ENCODE data around the gene SENP3. TPM values are rescaled to one million over a fixed set of nuclear protein-coding genes. Genes with fewer than 3 reads are reported as not detected.
A peak's percentile ranks its signal among the peaks of the same experiment; 100 is the strongest.

The SENP3 gene
- total and polyA plus RNA-seq, 2 of the 13 experiments (the other 11 are each of a cell fraction or from before 2014, with no cell fraction given), result 55.8 to 75.4 TPM

- TF ChIP-seq, protein P1, sequence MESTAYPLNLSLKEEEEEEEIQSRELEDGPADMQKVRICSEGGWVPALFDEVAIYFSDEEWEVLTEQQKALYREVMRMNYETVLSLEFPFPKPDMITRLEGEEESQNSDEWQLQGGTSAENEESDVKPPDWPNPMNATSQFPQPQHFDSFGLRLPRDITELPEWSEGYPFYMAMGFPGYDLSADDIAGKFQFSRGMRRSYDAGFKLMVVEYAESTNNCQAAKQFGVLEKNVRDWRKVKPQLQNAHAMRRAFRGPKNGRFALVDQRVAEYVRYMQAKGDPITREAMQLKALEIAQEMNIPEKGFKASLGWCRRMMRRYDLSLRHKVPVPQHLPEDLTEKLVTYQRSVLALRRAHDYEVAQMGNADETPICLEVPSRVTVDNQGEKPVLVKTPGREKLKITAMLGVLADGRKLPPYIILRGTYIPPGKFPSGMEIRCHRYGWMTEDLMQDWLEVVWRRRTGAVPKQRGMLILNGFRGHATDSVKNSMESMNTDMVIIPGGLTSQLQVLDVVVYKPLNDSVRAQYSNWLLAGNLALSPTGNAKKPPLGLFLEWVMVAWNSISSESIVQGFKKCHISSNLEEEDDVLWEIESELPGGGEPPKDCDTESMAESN (CRISPR knock-in tag; conservative IDR thresholded peaks at IDR 0.05), result no peak
- TF ChIP-seq, protein P2, sequence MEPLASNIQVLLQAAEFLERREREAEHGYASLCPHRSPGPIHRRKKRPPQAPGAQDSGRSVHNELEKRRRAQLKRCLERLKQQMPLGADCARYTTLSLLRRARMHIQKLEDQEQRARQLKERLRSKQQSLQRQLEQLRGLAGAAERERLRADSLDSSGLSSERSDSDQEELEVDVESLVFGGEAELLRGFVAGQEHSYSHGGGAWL (CRISPR knock-in tag; IDR thresholded peaks at IDR 0.05), result no peak
- peak; percentile 47; the same call in 1 of the 2 replicates for TF ChIP-seq KDM2A (CRISPR knock-in tag; IDR thresholded peaks at IDR 0.05; ENCODE audit: borderline replicate concordance, low read depth)
- no peak for TF ChIP-seq YEATS2 (CRISPR knock-in tag; IDR thresholded peaks at IDR 0.05; ENCODE audit: borderline replicate concordance)
- TF ChIP-seq ZNF770 (CRISPR knock-in tag; IDR thresholded peaks at IDR 0.05), result 0 out of 2 replicates have a peak, but pooled peaks have one; percentile 34
- peak; percentile 50; the same call in 1 of the 2 replicates for TF ChIP-seq PHF8 (CRISPR knock-in tag; IDR thresholded peaks at IDR 0.05)
- no peak for TF ChIP-seq MED8 (CRISPR knock-in tag; IDR thresholded peaks at IDR 0.05; ENCODE audit: insufficient replicate concordance)
- TF ChIP-seq GLI4 (CRISPR knock-in tag; IDR thresholded peaks at IDR 0.05; ENCODE audit: borderline replicate concordance), result no peak
- TF ChIP-seq FOXC1 (CRISPR knock-in tag; IDR thresholded peaks at IDR 0.05; ENCODE audit: borderline replicate concordance), result no peak
- no peak for TF ChIP-seq NFAT5 (CRISPR knock-in tag; IDR thresholded peaks at IDR 0.05)
- no peak for TF ChIP-seq RELA (CRISPR knock-in tag; IDR thresholded peaks at IDR 0.05)
- TF ChIP-seq NFRKB (IDR thresholded peaks at IDR 0.05), result no peak
- TF ChIP-seq ZNF564 (CRISPR knock-in tag; IDR thresholded peaks at IDR 0.05), result no peak
- peak; percentile 10 for TF ChIP-seq ZFY (CRISPR knock-in tag; IDR thresholded peaks at IDR 0.05)
- TF ChIP-seq ZHX1 (CRISPR knock-in tag; IDR thresholded peaks at IDR 0.05; ENCODE audit: low read depth), result 0 out of 2 replicates have a peak, but pooled peaks have one; percentile 5
- TF ChIP-seq ZNF768 (CRISPR knock-in tag; IDR thresholded peaks at IDR 0.05), result peak; percentile 83; the same call in 1 of the 2 replicates
Measured at GRCh38 chr17:7548585-7549400, 12.9 kb upstream of the SENP3 start, which contains the start of gene TNFSF12 (continued).
